Peyer's patch (tissue), 4 donors: ENCODE data around the gene MTFP1.

ENCODE experiments used
- POLR2A ChIP-seq, 2 donors: fragments of 450-650 bp; IDR thresholded peaks; one replicate each; pipeline ENCODE4 v1.5.1; 2017; ENCODE audit warnings: antibody characterized with exemption in 2 of 2, mild to moderate bottlenecking in 2 of 2, moderate library complexity in 2 of 2
- TF ChIP-seq, protein P1 (sequence below), 6 experiments: fragments of 450-650 bp in 4 of 6; fragments of 200-600 bp in 2 of 6; sonication (generic) in 1 of 6; IDR thresholded peaks; one replicate each; pipeline ENCODE4 v1.5.1; 2017 to 2019; ENCODE audit warnings: antibody characterized with exemption in 6 of 6, mild to moderate bottlenecking in 3 of 6, moderate library complexity in 1 of 6

GRCh38 chr22:30393885-30394284 is 31.7 kb upstream of the MTFP1 start:
- TF ChIP-seq POLR2A (IDR thresholded peaks at IDR 0.05), result no peak
- TF ChIP-seq, protein P1, sequence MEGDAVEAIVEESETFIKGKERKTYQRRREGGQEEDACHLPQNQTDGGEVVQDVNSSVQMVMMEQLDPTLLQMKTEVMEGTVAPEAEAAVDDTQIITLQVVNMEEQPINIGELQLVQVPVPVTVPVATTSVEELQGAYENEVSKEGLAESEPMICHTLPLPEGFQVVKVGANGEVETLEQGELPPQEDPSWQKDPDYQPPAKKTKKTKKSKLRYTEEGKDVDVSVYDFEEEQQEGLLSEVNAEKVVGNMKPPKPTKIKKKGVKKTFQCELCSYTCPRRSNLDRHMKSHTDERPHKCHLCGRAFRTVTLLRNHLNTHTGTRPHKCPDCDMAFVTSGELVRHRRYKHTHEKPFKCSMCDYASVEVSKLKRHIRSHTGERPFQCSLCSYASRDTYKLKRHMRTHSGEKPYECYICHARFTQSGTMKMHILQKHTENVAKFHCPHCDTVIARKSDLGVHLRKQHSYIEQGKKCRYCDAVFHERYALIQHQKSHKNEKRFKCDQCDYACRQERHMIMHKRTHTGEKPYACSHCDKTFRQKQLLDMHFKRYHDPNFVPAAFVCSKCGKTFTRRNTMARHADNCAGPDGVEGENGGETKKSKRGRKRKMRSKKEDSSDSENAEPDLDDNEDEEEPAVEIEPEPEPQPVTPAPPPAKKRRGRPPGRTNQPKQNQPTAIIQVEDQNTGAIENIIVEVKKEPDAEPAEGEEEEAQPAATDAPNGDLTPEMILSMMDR (IDR thresholded peaks at IDR 0.05), result no peak
